ENCODE results near the gene CHPF.

GRCh38 chr2:219593154-219593553 is 49.5 kb upstream of the CHPF start:
- TF ChIP-seq NFRKB (IDR thresholded peaks at IDR 0.05) (no peak), BHLHE40 (IDR thresholded peaks at IDR 0.05; ENCODE audit: borderline replicate concordance) (no peak), L3MBTL2 (conservative IDR thresholded peaks at IDR 0.05) (no peak), SP1 (IDR thresholded peaks at IDR 0.05) (no peak), LEF1 (IDR thresholded peaks at IDR 0.05; ENCODE audit: borderline replicate concordance) (no peak), CTBP1 (IDR thresholded peaks at IDR 0.05; ENCODE audit: borderline replicate concordance) (no peak)
